Liver (tissue), 9 donors: ENCODE data around the gene SLC6A11. TPM values are rescaled to one million over a fixed set of nuclear protein-coding genes. Genes with fewer than 3 reads are reported as not detected.

ENCODE experiments used
- DNase-seq: peaks from one replicate; pipeline ENCODE4 v3.0.0-alpha.2; 2017; ENCODE audit warnings: low spot score
- H3K27ac ChIP-seq, 2 donors: one replicate each; pipeline ENCODE4 v1.7.0; 2013; ENCODE audit warnings: inconsistent platforms in 2 of 2, low read length in 2 of 2, control low read depth in 1 of 2, low read depth in 1 of 2, mild to moderate bottlenecking in 1 of 2
- H3K27me3 ChIP-seq, 4 donors: one replicate each; pipeline versions ENCODE4 v1.6.1 to v1.7.0; 2013; ENCODE audit warnings: low read length in 3 of 4, inconsistent platforms in 1 of 4, mild to moderate bottlenecking in 1 of 4, moderate library complexity in 1 of 4; ENCODE audit not compliant: control insufficient read depth in 4 of 4, insufficient read depth in 4 of 4
- H3K36me3 ChIP-seq, 4 donors: one replicate each; pipeline versions ENCODE4 v1.6.1 to v1.7.0; 2013; ENCODE audit warnings: low read length in 3 of 4, mild to moderate bottlenecking in 3 of 4, low read depth in 1 of 4, moderate library complexity in 1 of 4; ENCODE audit not compliant: control insufficient read depth in 4 of 4, insufficient read depth in 3 of 4
- H3K4me1 ChIP-seq, 4 donors: one replicate each; pipeline versions ENCODE4 v1.6.1 to v1.7.0; 2013; ENCODE audit warnings: low read length in 3 of 4, mild to moderate bottlenecking in 3 of 4, moderate library complexity in 1 of 4; ENCODE audit not compliant: control insufficient read depth in 4 of 4, insufficient read depth in 4 of 4
- H3K4me3 ChIP-seq, 3 donors: one replicate each; pipeline versions ENCODE4 v1.6.1 to v1.7.0; 2013; ENCODE audit warnings: low read length in 3 of 3, control low read depth in 1 of 3, low read depth in 1 of 3, mild to moderate bottlenecking in 1 of 3
- H3K9ac ChIP-seq, 2 donors: one replicate each; pipeline ENCODE4 v1.7.0; 2013; ENCODE audit warnings: low read length in 2 of 2, mild to moderate bottlenecking in 2 of 2, moderate library complexity in 2 of 2, control low read depth in 1 of 2, low read depth in 1 of 2
- H3K9me3 ChIP-seq, 4 donors: one replicate each; pipeline versions ENCODE4 v1.6.1 to v1.7.0; 2013; ENCODE audit warnings: low read length in 3 of 4; ENCODE audit not compliant: control insufficient read depth in 4 of 4
- EGR1 ChIP-seq, 2 donors: IDR thresholded peaks; 2 replicates each; pipeline ENCODE4 v1.6.1; 2016 to 2018; ENCODE audit warnings: antibody characterized with exemption in 2 of 2, low read depth in 2 of 2
- HNF4G ChIP-seq: IDR thresholded peaks from 2 replicates; pipeline ENCODE4 v1.6.1; 2016; ENCODE audit warnings: antibody characterized with exemption
- JUND ChIP-seq, 2 donors: IDR thresholded peaks; 2 replicates each; pipeline ENCODE4 v1.6.1; 2016; ENCODE audit warnings: antibody characterized with exemption in 2 of 2
- NR2F2 ChIP-seq: IDR thresholded peaks from 2 replicates; pipeline ENCODE4 v1.6.1; 2016; ENCODE audit warnings: antibody characterized with exemption
- RAD21 ChIP-seq, 2 donors: IDR thresholded peaks; 2 replicates each; pipeline ENCODE4 v1.6.1; 2016; ENCODE audit warnings: antibody characterized with exemption in 2 of 2, mild to moderate bottlenecking in 2 of 2
- YY1 ChIP-seq: IDR thresholded peaks from 2 replicates; pipeline ENCODE4 v1.6.1; 2016; ENCODE audit warnings: antibody characterized with exemption, mild to moderate bottlenecking
- WGBS: extraction: QIAGEN DNeasy Blood & Tissue Kit; methylation state at CpG from one replicate; pipeline ENCODE4 v1.1.7; 2013; 5-methylcytosine and 5-hydroxymethylcytosine counted together
- polyA plus RNA-seq, 2 donors: library from polyadenylated mRNA; stranded (reverse) in 1 of 2; unstranded in 1 of 2; fragments of 200-250 nt in 1 of 2; fragments of >200 nt in 1 of 2; fragmentation: Nextera tagmentation in 1 of 2; extraction: Ambion mirVana in 1 of 2; gene quantifications; one replicate each; pipeline versions ENCODE4 v1.2.1 to v1.2.3, GENCODE V29; 2013 to 2015
- total RNA-seq, 2 donors: library from RNA; depleted of rRNA; stranded (reverse); fragments of >200 nt; gene quantifications; one replicate each; pipeline ENCODE4 v1.2.3, GENCODE V29; 2014
- TF ChIP-seq, protein P1 (sequence below): fragments of 150-350 bp; IDR thresholded peaks from 2 replicates; pipeline ENCODE4 v1.5.1; 2017; ENCODE audit warnings: improper control_type of control experiment, low read depth, low read length; ENCODE audit not compliant: missing input control
- TF ChIP-seq, protein P2 (sequence below): IDR thresholded peaks from 2 replicates; pipeline ENCODE4 v1.6.1; 2016; ENCODE audit warnings: antibody characterized with exemption, mild to moderate bottlenecking
- TF ChIP-seq, protein P3 (sequence below): IDR thresholded peaks from 2 replicates; pipeline ENCODE4 v1.6.1; 2016; ENCODE audit warnings: antibody characterized with exemption
- TF ChIP-seq, protein P4 (sequence below): IDR thresholded peaks from 2 replicates; pipeline ENCODE4 v1.6.1; 2016; ENCODE audit warnings: antibody characterized with exemption
- donor health status: healthy.
- donor health status: healthy.
- donor health status: healthy.
- donor health status: healthy.
- donor health status: healthy.

The SLC6A11 gene
- total and polyA plus RNA-seq, 4 donors, result under 0.01 to 7.1 (median 0.01) TPM; not detected in 1

GRCh38 chr3:10928961-10929471 lies 113.0 kb downstream of the SLC6A11 start (continued):
- TF ChIP-seq, protein P1, sequence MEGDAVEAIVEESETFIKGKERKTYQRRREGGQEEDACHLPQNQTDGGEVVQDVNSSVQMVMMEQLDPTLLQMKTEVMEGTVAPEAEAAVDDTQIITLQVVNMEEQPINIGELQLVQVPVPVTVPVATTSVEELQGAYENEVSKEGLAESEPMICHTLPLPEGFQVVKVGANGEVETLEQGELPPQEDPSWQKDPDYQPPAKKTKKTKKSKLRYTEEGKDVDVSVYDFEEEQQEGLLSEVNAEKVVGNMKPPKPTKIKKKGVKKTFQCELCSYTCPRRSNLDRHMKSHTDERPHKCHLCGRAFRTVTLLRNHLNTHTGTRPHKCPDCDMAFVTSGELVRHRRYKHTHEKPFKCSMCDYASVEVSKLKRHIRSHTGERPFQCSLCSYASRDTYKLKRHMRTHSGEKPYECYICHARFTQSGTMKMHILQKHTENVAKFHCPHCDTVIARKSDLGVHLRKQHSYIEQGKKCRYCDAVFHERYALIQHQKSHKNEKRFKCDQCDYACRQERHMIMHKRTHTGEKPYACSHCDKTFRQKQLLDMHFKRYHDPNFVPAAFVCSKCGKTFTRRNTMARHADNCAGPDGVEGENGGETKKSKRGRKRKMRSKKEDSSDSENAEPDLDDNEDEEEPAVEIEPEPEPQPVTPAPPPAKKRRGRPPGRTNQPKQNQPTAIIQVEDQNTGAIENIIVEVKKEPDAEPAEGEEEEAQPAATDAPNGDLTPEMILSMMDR, result no peak

- Histone ChIP-seq H3K9me3 (peaks cover 0 to under 1% (median 0%) of the 10 kb centered on the region in 4 donors), H3K4me3 (no peak overlapping the region), H3K27ac (no peak overlapping the region), H3K9ac (no peak overlapping the region), H3K36me3 (no peaks in the 10 kb centered on the region), H3K4me1 (no peaks in the 10 kb centered on the region), H3K27me3 (no peaks in the 10 kb centered on the region)
- DNase-seq, result no peak
- 85% methylated on average over 9 of the region's 9 CpGs for WGBS
- TF ChIP-seq, protein P2, sequence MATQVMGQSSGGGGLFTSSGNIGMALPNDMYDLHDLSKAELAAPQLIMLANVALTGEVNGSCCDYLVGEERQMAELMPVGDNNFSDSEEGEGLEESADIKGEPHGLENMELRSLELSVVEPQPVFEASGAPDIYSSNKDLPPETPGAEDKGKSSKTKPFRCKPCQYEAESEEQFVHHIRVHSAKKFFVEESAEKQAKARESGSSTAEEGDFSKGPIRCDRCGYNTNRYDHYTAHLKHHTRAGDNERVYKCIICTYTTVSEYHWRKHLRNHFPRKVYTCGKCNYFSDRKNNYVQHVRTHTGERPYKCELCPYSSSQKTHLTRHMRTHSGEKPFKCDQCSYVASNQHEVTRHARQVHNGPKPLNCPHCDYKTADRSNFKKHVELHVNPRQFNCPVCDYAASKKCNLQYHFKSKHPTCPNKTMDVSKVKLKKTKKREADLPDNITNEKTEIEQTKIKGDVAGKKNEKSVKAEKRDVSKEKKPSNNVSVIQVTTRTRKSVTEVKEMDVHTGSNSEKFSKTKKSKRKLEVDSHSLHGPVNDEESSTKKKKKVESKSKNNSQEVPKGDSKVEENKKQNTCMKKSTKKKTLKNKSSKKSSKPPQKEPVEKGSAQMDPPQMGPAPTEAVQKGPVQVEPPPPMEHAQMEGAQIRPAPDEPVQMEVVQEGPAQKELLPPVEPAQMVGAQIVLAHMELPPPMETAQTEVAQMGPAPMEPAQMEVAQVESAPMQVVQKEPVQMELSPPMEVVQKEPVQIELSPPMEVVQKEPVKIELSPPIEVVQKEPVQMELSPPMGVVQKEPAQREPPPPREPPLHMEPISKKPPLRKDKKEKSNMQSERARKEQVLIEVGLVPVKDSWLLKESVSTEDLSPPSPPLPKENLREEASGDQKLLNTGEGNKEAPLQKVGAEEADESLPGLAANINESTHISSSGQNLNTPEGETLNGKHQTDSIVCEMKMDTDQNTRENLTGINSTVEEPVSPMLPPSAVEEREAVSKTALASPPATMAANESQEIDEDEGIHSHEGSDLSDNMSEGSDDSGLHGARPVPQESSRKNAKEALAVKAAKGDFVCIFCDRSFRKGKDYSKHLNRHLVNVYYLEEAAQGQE, result no peak
- TF ChIP-seq NR2F2 (no peak), YY1 (no peak), EGR1 (IDR thresholded peaks at IDR 0.05; ENCODE audit: low read depth in 2 of 2) (no peak), RAD21 (IDR thresholded peaks at IDR 0.05) (no peak), HNF4G (no peak), JUND (IDR thresholded peaks at IDR 0.05) (no peak)
- TF ChIP-seq, protein P3, sequence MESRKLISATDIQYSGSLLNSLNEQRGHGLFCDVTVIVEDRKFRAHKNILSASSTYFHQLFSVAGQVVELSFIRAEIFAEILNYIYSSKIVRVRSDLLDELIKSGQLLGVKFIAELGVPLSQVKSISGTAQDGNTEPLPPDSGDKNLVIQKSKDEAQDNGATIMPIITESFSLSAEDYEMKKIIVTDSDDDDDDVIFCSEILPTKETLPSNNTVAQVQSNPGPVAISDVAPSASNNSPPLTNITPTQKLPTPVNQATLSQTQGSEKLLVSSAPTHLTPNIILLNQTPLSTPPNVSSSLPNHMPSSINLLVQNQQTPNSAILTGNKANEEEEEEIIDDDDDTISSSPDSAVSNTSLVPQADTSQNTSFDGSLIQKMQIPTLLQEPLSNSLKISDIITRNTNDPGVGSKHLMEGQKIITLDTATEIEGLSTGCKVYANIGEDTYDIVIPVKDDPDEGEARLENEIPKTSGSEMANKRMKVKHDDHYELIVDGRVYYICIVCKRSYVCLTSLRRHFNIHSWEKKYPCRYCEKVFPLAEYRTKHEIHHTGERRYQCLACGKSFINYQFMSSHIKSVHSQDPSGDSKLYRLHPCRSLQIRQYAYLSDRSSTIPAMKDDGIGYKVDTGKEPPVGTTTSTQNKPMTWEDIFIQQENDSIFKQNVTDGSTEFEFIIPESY, result no peak
- TF ChIP-seq, protein P1, result no peak
- TF ChIP-seq, protein P4, sequence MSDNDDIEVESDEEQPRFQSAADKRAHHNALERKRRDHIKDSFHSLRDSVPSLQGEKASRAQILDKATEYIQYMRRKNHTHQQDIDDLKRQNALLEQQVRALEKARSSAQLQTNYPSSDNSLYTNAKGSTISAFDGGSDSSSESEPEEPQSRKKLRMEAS, result no peak
Measured at GRCh38 chr3:10929978-10930665, 114.1 kb downstream of the SLC6A11 start.
